HCEC 1CT (cell line): ENCODE data around the gene CGB2.
"Not testable (repeated sequence)": the region's sequence is repeated elsewhere in the genome, so short reads cannot be mapped to it uniquely, and the experiment has no call there.

Experiments used
- DNase-seq: peaks from one replicate; pipeline ENCODE4 v3.0.0-alpha.2; 2017

CGB2 gene

GRCh38 chr19:49031642-49032301 is at the start of gene CGB2:
Gene CGB2 (plus strand): TSS chr19:49031890. CDS start chr19:49032096, 206 bp downstream.
- not testable (repeated sequence) for DNase-seq

- DNase-seq: no peak
Observed at GRCh38 chr19:48982280-48982679, 49.4 kb upstream of the CGB2 start.

- DNase-seq: no peak
Observed at GRCh38 chr19:48985711-48986110, 46.0 kb upstream of the CGB2 start.

- no peak for DNase-seq
Observed at GRCh38 chr19:48986211-48986610, 45.5 kb upstream of the CGB2 start.

GRCh38 chr19:48987323-48987722 is 44.4 kb upstream of the CGB2 start:
- no peak for DNase-seq

- DNase-seq: no peak
Observed at GRCh38 chr19:48988286-48988685, 43.4 kb upstream of the CGB2 start.

- no peak for DNase-seq
Observed at GRCh38 chr19:48988860-48989259, 42.8 kb upstream of the CGB2 start.

GRCh38 chr19:48989701-48990291 is 41.9 kb upstream of the CGB2 start:
- DNase-seq: no peak

- DNase-seq: no peak
Observed at GRCh38 chr19:48990400-48990799, 41.3 kb upstream of the CGB2 start.

GRCh38 chr19:48991011-48991609 is 40.6 kb upstream of the CGB2 start:
- no peak for DNase-seq

- peak; percentile 79 for DNase-seq
Observed at GRCh38 chr19:48991873-48992580, 39.7 kb upstream of the CGB2 start.

- DNase-seq: peak; percentile 3
Observed at GRCh38 chr19:48992581-48993174, 39.0 kb upstream of the CGB2 start.

GRCh38 chr19:48993175-48994034 is 38.3 kb upstream of the CGB2 start, which contains the start of the genes GYS1 and RUVBL2:
Gene GYS1 (minus strand): TSS chr19:48993309. CDS start chr19:48993112, 197 bp downstream.
Gene RUVBL2 (plus strand): TSS chr19:48993887. CDS start chr19:48993912, 25 bp downstream.
- DNase-seq: peak; percentile 99

- no peak for DNase-seq
Observed at GRCh38 chr19:48994035-48994386, 37.7 kb upstream of the CGB2 start.

- peak; percentile 60 for DNase-seq
Observed at GRCh38 chr19:48997972-48998371, 33.7 kb upstream of the CGB2 start.

- DNase-seq: peak; percentile 60
Observed at GRCh38 chr19:48999481-49000325, 32.0 kb upstream of the CGB2 start.

GRCh38 chr19:49004133-49004532 is 27.6 kb upstream of the CGB2 start:
- DNase-seq: no peak

GRCh38 chr19:49004964-49005614 is 26.6 kb upstream of the CGB2 start:
- no peak for DNase-seq

- no peak for DNase-seq
Observed at GRCh38 chr19:49006905-49007304, 24.8 kb upstream of the CGB2 start.

GRCh38 chr19:49009828-49010227 is 21.9 kb upstream of the CGB2 start:
- DNase-seq: no peak

- no peak for DNase-seq
Observed at GRCh38 chr19:49010453-49010852, 21.2 kb upstream of the CGB2 start.
